ENCODE measurements around the gene AFF3.
"Not testable (repeated sequence)": the region's sequence is repeated elsewhere in the genome, so short reads cannot be mapped to it uniquely, and the experiment has no call there.

AFF3 gene

DNA sequence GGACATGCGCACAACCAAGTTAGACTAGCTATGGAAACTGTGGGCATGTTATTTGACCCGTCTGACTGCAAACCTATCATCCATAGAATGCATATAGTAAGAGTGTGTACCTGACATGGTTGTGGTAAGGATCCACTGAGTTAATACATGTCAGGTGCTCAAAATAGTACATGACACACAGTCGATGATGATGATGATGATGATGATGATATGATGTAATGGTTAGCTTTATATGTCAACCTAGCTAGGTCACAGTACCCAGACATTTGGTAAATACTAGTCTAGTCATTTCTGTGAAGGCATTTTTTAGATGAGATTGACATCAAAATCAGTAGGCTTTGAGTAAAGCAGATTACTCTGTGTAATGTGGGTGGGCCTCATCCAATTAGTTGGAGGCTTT, 204.1 kb downstream of the AFF3 start:
- no peak for DNase-seq (ENCODE audit: extremely low read depth in 1 of 2, low read depth in 1 of 2)

DNA sequence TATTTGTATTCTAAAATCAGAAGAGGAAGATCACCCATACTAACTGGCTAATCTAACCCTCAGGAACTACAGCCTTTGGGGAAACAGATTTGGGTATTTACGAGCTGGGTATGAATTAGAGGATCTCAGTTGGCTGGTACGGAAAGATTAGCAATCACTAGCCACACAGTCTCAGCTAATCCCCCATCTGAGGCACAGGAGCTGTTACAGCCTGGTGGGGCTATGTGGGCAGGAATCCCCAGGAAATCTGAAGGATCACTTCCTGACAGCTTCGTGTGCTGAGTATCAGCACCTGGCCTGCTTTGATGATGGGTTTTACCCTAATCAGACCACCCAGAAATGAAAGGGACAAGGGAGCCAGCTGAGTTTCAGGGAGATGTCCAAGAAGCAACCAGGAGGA, 206.3 kb downstream of the AFF3 start:
- DNase-seq (ENCODE audit: extremely low read depth in 1 of 2, low read depth in 1 of 2), result no peak

DNA sequence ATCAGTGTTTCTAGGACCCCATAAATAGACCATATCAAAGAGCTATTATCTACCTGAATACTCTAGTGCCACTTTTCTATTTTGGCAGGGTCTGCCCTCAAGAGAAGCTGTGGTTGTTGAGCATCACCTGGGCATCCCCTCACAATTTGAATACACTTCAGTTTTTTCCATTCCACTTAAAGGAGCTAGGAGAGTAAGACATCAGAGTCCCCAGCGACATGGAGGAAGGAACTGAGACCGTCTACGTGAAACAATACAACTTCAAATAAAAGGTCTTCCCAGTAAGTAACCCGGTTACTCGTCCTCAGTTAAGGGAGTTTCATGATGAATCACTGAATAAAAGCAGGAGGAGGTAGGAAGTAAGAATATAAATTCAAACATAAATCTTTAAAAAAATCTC, 206.7 kb downstream of the AFF3 start:
- no peak for DNase-seq (ENCODE audit: extremely low read depth in 1 of 2, low read depth in 1 of 2)

DNA sequence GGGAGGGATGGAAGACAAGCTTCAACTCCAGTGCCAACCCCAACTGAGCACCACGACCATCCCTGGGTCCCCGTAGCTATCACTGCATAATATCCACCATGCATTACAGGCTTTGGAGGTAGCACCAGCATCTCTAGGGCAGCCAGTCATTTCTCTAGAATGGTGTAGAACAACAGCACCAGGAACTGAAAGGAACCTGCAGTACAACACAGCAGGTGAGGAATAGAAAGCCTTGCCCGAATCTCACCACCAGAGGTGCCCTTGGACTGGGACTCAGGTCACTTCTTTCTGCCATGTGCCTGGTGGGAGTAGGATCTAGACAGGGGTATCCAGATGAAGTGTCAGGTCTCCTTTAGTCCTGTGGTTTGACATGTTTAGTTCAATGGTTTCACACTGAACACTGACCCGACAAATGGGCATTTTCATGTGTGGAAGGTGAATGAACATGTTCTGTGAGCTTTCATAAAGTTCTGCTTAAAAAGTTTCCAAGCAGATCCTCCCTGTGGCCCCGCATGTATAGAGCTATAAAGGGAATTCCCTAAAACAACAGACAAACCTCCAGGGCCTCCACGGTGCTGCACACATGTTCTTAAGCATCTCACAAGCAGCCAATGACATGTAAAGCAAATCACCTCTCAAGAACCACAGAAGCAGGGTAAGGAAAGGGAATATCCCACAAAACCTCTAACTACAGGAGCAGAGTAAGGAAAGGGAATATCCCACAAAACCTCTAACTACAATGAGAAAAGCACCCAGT, 208.3 kb downstream of the AFF3 start:
- DNase-seq (ENCODE audit: extremely low read depth in 1 of 2, low read depth in 1 of 2), result no peak

DNA sequence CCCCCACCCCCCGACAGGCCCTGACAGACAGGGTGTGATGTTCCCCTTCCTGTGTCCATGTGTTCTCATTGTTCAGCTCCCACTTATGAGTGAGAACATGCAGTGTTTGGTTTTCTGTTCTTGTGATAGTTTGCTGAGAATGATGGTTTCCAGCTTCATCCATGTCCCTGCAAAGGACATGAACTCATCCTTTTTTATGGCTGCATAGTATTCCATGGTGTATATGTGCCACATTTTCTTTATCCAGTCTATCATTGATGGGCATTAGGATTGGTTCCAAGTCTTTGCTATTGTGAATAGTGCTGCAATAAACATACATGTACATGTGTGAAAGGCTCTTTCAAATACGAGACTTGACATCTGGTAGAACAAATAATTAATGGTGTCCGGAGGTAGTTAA, 208.9 kb downstream of the AFF3 start:
- DNase-seq (ENCODE audit: extremely low read depth in 1 of 2, low read depth in 1 of 2), result not testable (repeated sequence)

DNA sequence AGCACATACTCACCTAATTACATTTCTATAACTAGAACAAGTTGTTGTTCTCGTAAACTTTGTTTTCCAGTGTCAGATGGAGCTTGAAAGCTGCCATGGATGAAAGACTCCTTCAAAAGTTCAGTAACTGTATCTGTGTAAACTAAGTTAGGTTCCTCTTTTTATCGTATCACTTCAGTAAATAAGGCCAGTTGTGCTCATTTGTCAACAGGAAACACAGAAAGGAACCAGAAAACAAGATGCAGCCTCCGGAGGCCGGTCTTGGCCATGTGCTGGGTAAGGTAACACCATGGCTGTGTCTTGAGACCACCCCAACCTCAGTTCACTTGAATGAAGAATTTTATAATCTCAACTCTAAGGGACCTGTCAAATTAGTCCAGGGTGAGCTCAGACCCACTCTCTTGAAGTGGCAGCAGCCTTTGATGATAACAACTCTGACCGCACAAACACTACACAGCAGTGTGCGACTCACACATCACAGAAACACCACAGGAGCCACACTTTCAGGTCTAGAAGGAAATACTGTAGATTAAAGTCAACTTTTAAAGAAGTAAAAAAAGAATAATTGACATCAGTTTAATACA, 213.8 kb downstream of the AFF3 start:
- no peak for DNase-seq (ENCODE audit: extremely low read depth in 1 of 2, low read depth in 1 of 2)

DNA sequence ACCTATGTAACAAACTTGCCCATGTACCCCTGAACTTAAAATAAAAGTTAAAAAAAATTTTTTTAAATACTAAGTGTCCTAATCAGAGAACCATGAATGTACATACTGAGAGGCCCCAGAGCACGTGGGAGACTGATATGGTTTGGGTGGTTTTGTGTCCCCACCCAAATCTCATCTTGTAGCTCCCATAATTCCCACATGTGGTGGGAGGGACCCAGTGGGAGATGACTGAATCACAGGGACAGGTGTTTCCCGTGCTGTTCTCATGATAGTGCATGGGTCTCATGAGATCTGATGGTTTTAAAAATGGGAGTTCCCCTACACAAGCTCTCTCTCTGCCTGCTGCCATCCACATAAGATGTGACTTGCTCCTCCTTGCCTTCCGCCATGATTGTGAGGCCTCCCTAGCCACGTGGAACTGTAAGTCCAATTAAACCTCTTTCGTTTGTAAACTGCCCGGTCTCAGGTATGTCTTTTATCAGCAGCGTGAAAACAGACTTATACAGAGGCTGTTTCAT, 214.6 kb downstream of the AFF3 start:
- DNase-seq (ENCODE audit: extremely low read depth in 1 of 2, low read depth in 1 of 2), result not testable (repeated sequence)

DNA sequence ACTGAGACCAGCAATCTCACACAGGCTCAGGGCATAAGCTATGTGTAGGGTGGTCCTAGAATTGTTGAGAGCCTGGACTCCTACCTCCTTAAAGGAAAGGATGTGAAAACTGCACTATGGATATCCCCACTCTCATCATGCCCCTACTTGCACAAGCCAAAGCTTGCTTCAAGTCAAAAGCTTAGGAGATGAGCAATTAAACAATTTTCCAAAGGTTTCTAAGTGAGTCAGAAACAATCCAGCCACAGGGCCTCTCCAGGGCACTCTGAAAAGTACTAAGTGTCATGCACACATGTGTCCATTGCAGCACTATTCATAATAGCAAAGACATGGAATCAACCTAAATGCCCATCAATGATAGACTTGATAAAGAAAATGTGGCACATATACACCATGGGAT, 215.4 kb downstream of the AFF3 start:
- DNase-seq (ENCODE audit: extremely low read depth in 1 of 2, low read depth in 1 of 2), result no peak

DNA sequence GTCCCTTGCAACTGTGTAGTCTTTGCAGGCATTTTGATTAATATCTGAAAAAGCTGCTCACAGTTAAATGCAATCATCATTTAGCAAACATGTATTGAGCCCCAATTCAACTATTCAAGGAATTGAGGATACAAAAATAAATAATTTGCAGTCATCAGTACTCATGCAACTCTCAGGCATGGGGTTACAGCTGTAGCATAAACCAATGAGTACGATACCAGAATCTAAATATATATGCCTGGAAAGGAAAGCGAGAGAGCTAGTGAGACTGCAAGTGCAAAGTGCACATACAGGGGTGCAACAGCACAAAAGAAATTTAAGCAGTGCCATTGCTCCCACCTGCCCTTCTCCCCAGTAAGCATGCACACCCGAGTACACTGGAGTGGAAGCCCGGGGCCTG, 216.4 kb downstream of the AFF3 start:
- DNase-seq (ENCODE audit: extremely low read depth in 1 of 2, low read depth in 1 of 2), result no peak

DNA sequence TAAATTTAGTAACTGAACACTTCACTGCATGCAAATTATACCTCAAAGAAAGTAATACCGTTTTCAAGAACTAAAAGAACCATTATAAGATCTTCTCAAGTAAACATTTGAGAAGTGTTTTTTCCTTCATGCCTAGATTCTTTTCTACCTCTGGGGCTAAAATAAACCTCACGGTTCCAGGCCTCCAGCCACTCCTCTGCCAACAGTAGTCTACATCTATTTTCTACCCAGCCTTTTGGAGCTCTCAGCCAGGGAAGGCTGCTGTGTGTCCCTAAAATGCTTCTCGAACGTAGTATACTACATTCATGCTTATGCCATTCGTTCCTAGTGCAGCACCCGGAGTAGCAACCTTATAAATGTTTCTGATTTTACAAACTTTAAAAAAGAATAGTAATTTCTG, 219.7 kb downstream of the AFF3 start:
- no peak for DNase-seq (ENCODE audit: extremely low read depth in 1 of 2, low read depth in 1 of 2)

DNA sequence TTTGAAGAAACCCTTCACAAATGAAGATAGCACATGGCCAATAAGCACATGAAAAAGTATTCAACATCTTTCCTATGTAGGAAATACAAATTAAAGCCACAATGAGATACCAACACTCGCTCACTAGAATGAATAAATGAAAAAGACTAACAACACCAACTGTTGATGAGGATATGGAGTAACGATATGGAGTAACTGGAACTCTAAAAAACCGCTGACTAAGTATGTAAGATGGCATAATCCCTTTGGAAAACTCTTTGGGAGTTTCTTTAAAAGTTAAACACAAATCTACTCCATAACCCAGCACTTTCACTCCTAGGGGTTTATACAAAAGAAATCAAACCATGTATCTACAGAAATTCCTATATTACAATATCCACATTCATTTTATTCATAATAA, 220.5 kb downstream of the AFF3 start:
- DNase-seq (ENCODE audit: extremely low read depth in 1 of 2, low read depth in 1 of 2), result no peak

DNA sequence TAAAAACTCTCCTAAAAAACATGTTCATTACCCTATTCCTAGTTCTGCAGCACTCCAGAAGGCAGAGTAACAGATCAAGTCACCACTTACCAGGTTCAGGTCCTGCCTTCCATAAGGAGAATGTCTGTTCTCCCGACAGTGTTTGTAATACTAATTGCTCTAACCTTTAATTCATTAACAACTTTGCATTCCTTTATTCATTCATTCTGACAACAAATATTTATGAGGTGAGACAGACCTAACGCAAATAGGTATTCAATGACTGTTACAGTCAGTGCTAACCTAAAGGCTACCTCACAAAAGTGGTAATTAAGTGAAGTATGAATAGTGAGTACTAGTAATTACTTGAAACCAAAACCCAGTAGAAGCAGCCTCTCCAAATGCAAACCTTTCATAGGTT, 224.0 kb downstream of the AFF3 start:
- DNase-seq (ENCODE audit: extremely low read depth in 1 of 2, low read depth in 1 of 2), result no peak

DNA sequence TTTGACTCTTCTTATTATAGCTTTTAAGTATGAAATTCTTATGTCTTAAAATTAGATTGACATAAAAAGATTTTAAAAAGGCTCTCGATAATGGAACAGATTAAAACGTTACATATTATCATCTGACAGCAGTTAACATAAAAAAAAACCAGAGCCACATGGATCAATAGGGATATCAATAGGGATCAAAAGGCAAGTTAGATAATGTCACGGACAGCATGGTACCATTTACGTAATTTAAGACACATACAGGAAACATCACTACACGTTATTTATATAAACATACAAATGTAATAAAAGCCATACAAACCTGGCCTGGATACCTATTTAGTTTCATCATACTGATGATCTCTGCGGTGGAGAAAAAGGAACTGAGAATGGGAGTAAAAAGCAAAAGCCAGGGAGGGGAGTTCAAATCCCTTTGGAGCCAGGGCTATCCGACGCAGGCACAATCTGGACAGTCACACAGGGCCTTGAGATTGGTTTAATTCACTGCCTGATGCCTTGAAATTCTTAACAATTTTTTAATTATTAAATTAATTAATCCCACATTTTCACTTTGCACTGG, 227.2 kb downstream of the AFF3 start:
- no peak for DNase-seq (ENCODE audit: extremely low read depth in 1 of 2, low read depth in 1 of 2)

DNA sequence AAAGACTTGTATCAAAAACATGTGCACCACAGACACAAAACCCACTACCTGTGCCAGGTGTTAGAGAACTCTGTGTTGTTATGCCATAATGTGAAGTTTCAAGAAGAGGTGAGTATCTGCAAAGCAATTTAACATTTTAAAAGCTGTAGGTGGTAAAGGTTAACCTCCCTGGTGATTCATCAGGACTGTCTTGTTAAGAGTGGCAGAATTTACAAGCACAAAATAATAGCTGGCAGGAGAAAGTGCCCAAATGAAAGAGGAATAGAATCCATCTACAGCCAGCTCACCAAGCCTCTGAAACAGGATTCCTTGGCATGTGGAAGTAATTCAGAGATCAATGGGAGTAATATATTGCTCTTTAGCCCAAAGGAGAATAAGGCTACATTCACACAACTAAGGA, 230.7 kb downstream of the AFF3 start:
- DNase-seq (ENCODE audit: extremely low read depth in 1 of 2, low read depth in 1 of 2), result no peak

DNA sequence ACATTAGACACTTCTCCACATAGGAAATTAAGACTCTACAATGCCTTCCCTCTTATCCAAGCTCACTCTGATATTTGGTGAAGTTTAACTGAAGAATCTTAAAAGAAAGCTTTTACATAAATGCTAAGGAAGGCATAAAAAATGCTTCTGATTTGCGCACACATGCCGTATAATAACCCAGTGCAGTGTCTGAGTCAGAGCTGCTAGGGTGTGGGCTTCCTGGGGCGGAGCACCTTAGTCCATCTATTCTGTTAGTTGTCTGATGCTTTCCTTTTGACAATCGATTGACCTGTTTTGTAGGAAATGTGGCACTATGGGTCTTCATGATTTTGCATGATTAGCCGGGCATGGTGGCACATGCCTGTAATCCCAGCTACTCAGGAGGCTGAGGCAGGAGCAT, 231.5 kb downstream of the AFF3 start:
- DNase-seq (ENCODE audit: extremely low read depth in 1 of 2, low read depth in 1 of 2), result no peak

DNA sequence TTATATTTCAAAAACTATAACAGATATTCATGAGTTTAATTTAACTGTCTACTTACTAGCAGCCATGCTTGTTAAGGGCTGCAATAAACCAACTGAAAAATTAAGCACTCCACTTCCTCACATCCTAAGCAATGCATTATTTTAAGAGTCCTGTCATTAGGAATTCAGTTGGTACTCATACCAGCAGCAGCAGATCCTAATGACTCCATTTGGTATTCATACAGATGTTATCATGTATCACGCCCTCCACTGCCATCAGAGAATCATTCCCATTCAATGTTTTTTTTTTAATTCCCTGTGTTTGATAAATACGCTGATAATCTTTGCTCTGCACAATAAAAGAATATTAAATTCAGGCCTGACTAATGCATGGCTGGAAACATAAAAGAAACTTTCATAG, 236.8 kb downstream of the AFF3 start:
- DNase-seq (ENCODE audit: extremely low read depth in 1 of 2, low read depth in 1 of 2), result no peak

DNA sequence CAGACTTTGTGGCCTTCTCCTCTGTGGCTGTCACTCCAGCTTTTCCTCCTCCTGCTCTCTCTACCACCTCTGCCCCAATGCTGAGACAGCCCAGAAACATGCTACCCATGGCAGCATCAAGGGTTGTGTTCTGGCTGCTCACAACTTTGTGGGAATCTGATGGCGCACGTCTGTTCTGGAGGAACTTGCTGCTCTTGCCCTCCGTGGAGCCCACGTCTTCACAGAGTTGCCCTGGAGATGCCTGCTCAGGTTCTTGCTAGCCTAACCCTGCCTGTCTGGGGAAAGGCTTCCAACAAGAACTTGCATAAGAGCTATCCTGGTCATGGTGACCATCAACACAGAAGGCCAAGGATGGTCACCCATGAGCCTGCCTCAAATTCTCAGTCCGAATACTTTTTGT, 237.4 kb downstream of the AFF3 start:
- DNase-seq (ENCODE audit: extremely low read depth in 1 of 2, low read depth in 1 of 2), result no peak

DNA sequence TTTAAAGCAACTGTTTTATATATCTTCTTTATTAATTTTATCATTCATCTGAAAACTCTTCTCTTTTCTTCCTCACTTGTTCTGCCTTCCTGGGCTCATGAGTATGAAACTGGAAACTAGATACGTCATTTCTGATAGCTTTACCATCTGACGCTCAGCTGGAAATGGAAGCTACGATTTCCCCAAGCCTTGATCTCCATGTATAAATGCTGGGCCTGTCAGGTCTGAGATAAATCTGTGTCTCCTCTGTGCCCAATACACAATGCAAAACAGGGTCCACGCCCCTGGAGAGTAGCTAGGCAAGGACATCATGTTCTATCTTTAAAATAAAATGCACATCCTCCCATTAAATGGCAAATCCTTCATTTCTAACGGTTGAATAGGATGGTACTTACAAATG, 238.4 kb downstream of the AFF3 start:
- DNase-seq (ENCODE audit: extremely low read depth in 1 of 2, low read depth in 1 of 2), result no peak

DNA sequence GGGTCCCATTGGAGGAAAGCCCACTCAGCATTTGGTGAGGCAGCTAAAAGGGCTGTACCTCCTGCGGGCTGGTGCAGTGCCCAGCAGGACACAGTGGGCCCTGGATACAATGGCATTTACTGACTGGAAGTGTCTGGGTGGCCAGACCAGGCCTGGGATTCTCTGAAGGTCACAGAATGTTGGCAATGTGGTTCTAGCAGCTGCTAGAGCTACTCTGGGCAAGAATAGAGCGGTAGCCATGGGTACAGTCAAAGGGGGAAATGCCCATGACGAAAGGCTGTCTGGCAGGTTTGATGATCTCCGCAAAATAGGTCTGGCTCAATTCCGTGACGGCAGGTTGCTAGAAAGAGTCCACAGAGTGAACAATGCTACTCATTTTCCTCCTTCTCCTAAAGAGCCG, 241.8 kb downstream of the AFF3 start:
- DNase-seq (ENCODE audit: extremely low read depth in 1 of 2, low read depth in 1 of 2), result no peak

DNA sequence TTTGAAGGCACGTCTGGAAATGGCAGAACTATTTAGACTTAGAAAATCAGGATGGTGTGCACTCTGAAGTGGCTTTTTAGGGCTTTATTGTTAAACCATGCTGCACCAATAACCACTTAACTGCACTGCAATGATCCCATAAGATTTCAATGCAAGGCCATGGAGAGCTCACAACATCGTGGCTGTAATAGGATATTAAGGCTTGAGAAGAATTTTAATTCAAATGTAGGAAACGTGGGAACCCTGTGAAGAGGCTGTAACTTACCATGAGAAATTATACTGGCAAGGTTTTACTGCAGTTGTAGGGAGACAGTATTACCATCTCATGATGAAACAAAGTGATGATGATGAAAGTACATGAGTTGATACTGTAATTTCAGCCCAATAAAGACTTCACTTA, 242.5 kb downstream of the AFF3 start:
- no peak for DNase-seq (ENCODE audit: extremely low read depth in 1 of 2, low read depth in 1 of 2)

DNA sequence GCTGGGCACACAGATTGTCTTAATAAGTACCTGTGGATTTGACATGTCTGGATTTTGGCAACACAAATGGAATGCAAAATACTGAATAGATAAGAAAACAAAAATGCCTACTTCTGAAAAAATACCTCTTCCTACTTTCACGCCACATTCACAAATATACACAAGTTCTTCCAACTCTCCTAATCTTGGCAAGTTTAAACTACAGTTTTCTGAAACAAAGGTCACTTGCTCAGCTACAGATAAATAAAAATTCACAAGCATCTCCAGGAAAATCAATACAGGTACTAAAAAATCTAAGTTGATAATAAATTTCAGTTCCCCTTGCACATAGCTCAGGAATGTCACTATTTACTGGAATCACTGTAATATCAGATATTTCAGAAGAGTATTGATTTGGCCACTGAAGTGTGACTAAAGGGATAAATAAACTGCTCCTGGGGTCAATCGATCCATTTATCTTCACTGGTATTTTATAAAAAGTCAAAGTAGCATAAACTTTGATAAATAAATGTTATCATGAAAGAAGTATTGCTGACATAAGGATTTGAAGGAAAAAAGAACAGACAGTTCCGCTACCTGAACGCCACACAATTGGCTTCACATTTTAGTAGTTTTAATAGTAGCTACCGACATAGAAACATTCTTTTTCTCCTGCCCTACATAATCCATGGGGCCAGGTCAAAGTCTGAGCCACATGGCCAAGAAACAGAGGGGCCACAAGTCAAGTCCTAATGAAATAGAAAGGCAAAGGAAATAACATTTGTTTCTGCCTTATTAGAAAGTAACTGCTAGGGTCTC, 243.1 kb downstream of the AFF3 start:
- no peak for DNase-seq (ENCODE audit: extremely low read depth in 1 of 2, low read depth in 1 of 2)

Measured in activated CD8-positive, alpha-beta memory T cell treated with anti-CD3 and anti-CD28 coated beads for 1 hour (primary cell).